ENCODE data around the gene BRD1. TPM values are rescaled to one million over a fixed set of nuclear protein-coding genes. Genes with fewer than 3 reads are reported as not detected.

BRD1 gene
- total and polyA plus RNA-seq, 2 experiments from 2014 or later: 12.3 to 33.8 TPM

DNA sequence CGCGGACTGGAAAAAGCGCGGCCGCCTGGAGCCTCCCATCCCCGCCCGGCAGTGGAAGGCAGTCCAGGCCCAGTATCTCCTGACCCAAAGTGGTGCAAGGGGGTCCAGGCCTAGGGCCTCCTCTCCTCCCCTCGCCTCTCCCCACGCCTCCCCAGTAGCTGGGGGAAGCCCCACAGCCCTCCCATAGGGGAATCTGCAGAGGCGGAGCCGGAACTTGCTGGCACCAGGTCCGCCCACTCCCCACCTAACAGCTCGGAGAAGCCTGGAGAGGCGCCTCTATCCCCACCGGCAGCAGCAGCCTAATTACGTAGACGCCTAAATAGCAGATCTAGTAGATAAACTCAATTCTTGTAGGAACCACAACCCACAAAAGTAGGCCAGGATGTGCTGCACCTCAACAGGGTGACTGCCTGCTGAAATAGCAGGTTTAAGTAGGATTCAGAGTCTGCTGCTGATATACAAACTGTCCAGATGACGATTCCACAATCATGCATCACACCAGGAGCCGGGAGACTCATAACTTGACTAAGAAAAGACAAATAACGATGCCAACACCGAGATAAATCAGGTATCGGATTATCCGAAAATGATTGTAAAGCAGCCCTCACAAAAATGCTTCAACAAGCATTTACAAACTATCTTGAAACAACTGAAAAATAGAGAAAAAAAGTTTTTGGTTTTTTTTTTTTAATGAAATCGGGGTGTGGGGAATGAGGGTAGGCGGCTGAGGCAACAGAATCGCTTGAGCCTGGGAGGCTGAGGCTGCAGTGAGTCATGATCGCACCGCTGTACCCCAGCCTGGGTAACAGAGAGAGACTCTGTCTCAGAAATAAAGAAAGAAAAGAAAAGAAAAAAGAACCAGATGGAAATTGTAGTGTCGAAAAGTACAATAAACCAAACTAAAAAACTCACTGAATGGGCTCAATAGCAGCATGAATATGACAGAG is 11.4 kb upstream of the BRD1 start:
- ATAC-seq (peak; percentile 99), DNase-seq (ENCODE audit: low spot score) (peak; percentile 77)
- Histone ChIP-seq H3K4me2 (peak overlapping the region; percentile 76), H3K79me2 (replicated peaks; ENCODE audit: insufficient read depth) (no peaks in the 10 kb centered on the region), H3K4me3 (peak overlapping the region; percentile 42), H3K27ac (ENCODE audit: low read depth) (no peak overlapping the region), H3K36me3 (ENCODE audit: insufficient read depth) (no peaks in the 10 kb centered on the region), H3K4me1 (ENCODE audit: insufficient read depth) (peaks cover 12% of the 10 kb centered on the region), H3F3A (replicated peaks; ENCODE audit: low read depth) (no peaks in the 10 kb centered on the region; the same call in 1 of the 2 replicates), H4K20me1 (replicated peaks; ENCODE audit: insufficient read depth) (no peaks in the 10 kb centered on the region), H3K9me2 (ENCODE audit: insufficient read depth) (no peaks in the 10 kb centered on the region), H2AFZ (peak overlapping the region; percentile 93), H3K27me3 (ENCODE audit: insufficient read depth) (peaks cover 9% of the 10 kb centered on the region; the same call in 1 of the 2 replicates)
- Mint-ChIP-seq H3K4me1 (peaks cover 7% of the 10 kb centered on the region; the same call in 2 of the 3 replicates), H3K27ac (0 out of 2 replicates have a peak overlapping the region, but pooled peaks have one; percentile 72), H3K27me3 (ENCODE audit: insufficient read depth, low read depth, poor library complexity) (peaks cover 10% of the 10 kb centered on the region), H3K36me3 (ENCODE audit: low read depth) (no peaks in the 10 kb centered on the region), H3K9me3 (no peaks in the 10 kb centered on the region), H3K4me3 (peak overlapping the region; percentile 62)
- TF ChIP-seq EZH2 (IDR thresholded peaks at IDR 0.05; ENCODE audit: low read depth, unreplicated experiment) (no peak), POLR2AphosphoS5 (IDR thresholded peaks at IDR 0.05; ENCODE audit: low read depth) (peak; percentile 38; the same call in 1 of the 2 replicates)

- no peaks in the 10 kb centered on the region for H3K79me2 ChIP-seq (replicated peaks; ENCODE audit: insufficient read depth)
- H3K27ac ChIP-seq (ENCODE audit: low read depth): no peak overlapping the region
- peaks cover 15% of the 10 kb centered on the region for H3K27me3 Mint-ChIP-seq (ENCODE audit: insufficient read depth, low read depth, poor library complexity)
- no peak overlapping the region for H3K4me3 ChIP-seq
- no peaks in the 10 kb centered on the region for H3K4me1 Mint-ChIP-seq
- no peaks in the 10 kb centered on the region for H3K4me1 ChIP-seq (ENCODE audit: insufficient read depth)
- H3K36me3 Mint-ChIP-seq (ENCODE audit: low read depth): peaks cover 17% of the 10 kb centered on the region
- no peak overlapping the region for H2AFZ ChIP-seq
- no peaks in the 10 kb centered on the region for H4K20me1 ChIP-seq (replicated peaks; ENCODE audit: insufficient read depth)
- ATAC-seq (no peak), DNase-seq (ENCODE audit: low spot score) (no peak)
- peaks cover 40% of the 10 kb centered on the region for H3K9me3 Mint-ChIP-seq
- no peak overlapping the region for H3K27ac Mint-ChIP-seq
- H3K4me3 Mint-ChIP-seq: no peak overlapping the region
- H3K4me2 ChIP-seq: no peak overlapping the region
- no peaks in the 10 kb centered on the region for H3K36me3 ChIP-seq (ENCODE audit: insufficient read depth)
- H3K27me3 ChIP-seq (ENCODE audit: insufficient read depth): no peaks in the 10 kb centered on the region
- no peaks in the 10 kb centered on the region for H3K9me2 ChIP-seq (ENCODE audit: insufficient read depth)
- H3F3A ChIP-seq (replicated peaks; ENCODE audit: low read depth): no peaks in the 10 kb centered on the region
- TF ChIP-seq CTCF (conservative IDR thresholded peaks at IDR 0.05; ENCODE audit: low read depth in 2 of 2) (no peak), ZNF331 (CRISPR knock-in tag; IDR thresholded peaks at IDR 0.05; ENCODE audit: low read depth) (no peak), CREB1 (CRISPR knock-in tag; IDR thresholded peaks at IDR 0.05; ENCODE audit: low read depth) (no peak), EZH2phosphoT487 (IDR thresholded peaks at IDR 0.05; ENCODE audit: unreplicated experiment) (no peak), STAT1 (IDR thresholded peaks at IDR 0.05; ENCODE audit: unreplicated experiment) (no peak), POLR2AphosphoS5 (IDR thresholded peaks at IDR 0.05; ENCODE audit: low read depth) (no peak), NANOG (IDR thresholded peaks at IDR 0.05; ENCODE audit: borderline replicate concordance) (no peak), ZNF114 (CRISPR knock-in tag; IDR thresholded peaks at IDR 0.05) (no peak), JUNB (IDR thresholded peaks at IDR 0.05; ENCODE audit: unreplicated experiment) (no peak), EZH2 (IDR thresholded peaks at IDR 0.05; ENCODE audit: low read depth, unreplicated experiment) (no peak)
- TF ChIP-seq, protein P1, sequence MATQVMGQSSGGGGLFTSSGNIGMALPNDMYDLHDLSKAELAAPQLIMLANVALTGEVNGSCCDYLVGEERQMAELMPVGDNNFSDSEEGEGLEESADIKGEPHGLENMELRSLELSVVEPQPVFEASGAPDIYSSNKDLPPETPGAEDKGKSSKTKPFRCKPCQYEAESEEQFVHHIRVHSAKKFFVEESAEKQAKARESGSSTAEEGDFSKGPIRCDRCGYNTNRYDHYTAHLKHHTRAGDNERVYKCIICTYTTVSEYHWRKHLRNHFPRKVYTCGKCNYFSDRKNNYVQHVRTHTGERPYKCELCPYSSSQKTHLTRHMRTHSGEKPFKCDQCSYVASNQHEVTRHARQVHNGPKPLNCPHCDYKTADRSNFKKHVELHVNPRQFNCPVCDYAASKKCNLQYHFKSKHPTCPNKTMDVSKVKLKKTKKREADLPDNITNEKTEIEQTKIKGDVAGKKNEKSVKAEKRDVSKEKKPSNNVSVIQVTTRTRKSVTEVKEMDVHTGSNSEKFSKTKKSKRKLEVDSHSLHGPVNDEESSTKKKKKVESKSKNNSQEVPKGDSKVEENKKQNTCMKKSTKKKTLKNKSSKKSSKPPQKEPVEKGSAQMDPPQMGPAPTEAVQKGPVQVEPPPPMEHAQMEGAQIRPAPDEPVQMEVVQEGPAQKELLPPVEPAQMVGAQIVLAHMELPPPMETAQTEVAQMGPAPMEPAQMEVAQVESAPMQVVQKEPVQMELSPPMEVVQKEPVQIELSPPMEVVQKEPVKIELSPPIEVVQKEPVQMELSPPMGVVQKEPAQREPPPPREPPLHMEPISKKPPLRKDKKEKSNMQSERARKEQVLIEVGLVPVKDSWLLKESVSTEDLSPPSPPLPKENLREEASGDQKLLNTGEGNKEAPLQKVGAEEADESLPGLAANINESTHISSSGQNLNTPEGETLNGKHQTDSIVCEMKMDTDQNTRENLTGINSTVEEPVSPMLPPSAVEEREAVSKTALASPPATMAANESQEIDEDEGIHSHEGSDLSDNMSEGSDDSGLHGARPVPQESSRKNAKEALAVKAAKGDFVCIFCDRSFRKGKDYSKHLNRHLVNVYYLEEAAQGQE (IDR thresholded peaks at IDR 0.05; ENCODE audit: unreplicated experiment): no peak
- TF ChIP-seq, protein P2, sequence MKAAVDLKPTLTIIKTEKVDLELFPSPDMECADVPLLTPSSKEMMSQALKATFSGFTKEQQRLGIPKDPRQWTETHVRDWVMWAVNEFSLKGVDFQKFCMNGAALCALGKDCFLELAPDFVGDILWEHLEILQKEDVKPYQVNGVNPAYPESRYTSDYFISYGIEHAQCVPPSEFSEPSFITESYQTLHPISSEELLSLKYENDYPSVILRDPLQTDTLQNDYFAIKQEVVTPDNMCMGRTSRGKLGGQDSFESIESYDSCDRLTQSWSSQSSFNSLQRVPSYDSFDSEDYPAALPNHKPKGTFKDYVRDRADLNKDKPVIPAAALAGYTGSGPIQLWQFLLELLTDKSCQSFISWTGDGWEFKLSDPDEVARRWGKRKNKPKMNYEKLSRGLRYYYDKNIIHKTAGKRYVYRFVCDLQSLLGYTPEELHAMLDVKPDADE (IDR thresholded peaks at IDR 0.05): no peak
Measured at GRCh38 chr22:49833340-49834007, 5.8 kb upstream of the BRD1 start.

All from GM23338 (cell line).